Stimulated activated CD8-positive, alpha-beta memory T cell treated with anti-CD3 and anti-CD28 coated beads, Interleukin-4, amount 100 ng/mL, for 24 hours (primary cell): ENCODE data around the gene CALHM6.
"Not testable (repeated sequence)": the region's sequence is repeated elsewhere in the genome, so short reads cannot be mapped to it uniquely, and the experiment has no call there.

ENCODE experiments used
- DNase-seq: peaks from one replicate; pipeline ENCODE4 v3.0.0-alpha.2; 2020; ENCODE audit warnings: low read depth

The CALHM6 gene

GRCh38 chr6:116476002-116476678 lies 15.0 kb downstream of the CALHM6 start:
- no peak for DNase-seq

- DNase-seq = no peak
Measured at GRCh38 chr6:116482780-116483179, 21.6 kb downstream of the CALHM6 start.

GRCh38 chr6:116483616-116484015 lies 22.4 kb downstream of the CALHM6 start:
- no peak for DNase-seq

GRCh38 chr6:116485559-116486184 lies 24.5 kb downstream of the CALHM6 start:
- no peak for DNase-seq

- no peak for DNase-seq
Measured at GRCh38 chr6:116491610-116492330, 30.6 kb downstream of the CALHM6 start.

- DNase-seq = no peak
Measured at GRCh38 chr6:116492331-116493067, 31.3 kb downstream of the CALHM6 start.

- not testable (repeated sequence) for DNase-seq
Measured at GRCh38 chr6:116495161-116495560, 34.0 kb downstream of the CALHM6 start.

GRCh38 chr6:116497113-116497676 lies 36.0 kb downstream of the CALHM6 start:
- no peak for DNase-seq

- no peak for DNase-seq
Measured at GRCh38 chr6:116500969-116501433, 39.8 kb downstream of the CALHM6 start.

GRCh38 chr6:116507324-116507723 lies 46.1 kb downstream of the CALHM6 start:
- DNase-seq = no peak

GRCh38 chr6:116508527-116508926 lies 47.4 kb downstream of the CALHM6 start:
- DNase-seq = no peak

GRCh38 chr6:116511424-116512110 lies 50.4 kb downstream of the CALHM6 start, which contains the start of gene CALHM5:
Gene CALHM5, plus strand, starts transcription at chr6:116511639. Its CDS starts 58 bp downstream, at chr6:116511697.
- no peak for DNase-seq

GRCh38 chr6:116512111-116512559 lies 51.0 kb downstream of the CALHM6 start:
- no peak for DNase-seq

GRCh38 chr6:116512734-116513133 lies 51.6 kb downstream of the CALHM6 start:
- DNase-seq = no peak
